NK-92 treated with Interleukin-12 subunit alpha and Interleukin-12 subunit beta, amount 100 ng/mL, for 24 hours (cell line): ENCODE results near the gene CACNA1C.

Experiments used
- DNase-seq: peaks from one replicate; lab custom pipeline; 2025; lab: John Stamatoyannopoulos, UW

Gene CACNA1C

GRCh38 chr12:2258025-2258424 is 205.2 kb downstream of the CACNA1C start:
- DNase-seq, result no peak

DNA sequence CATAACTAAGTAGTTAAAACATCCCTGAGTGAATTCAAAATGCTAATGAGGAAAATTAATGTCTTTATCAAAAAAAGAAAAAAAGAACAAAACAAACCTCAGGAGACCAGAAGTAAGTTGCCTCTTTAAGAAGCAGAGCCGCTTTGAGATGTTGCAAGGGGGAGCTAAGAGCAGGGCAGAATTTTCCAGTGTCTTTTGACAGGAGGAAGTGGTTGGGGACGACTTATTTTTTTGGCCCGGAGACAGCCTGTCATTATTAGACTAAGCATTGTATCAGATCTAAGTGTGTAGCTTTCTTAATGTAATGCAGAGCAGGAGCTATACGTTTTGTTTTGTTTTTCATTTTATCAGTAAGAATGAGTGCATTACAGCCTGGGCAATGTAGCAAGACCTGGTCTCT is 206.6 kb downstream of the CACNA1C start:
- no peak for DNase-seq

DNA sequence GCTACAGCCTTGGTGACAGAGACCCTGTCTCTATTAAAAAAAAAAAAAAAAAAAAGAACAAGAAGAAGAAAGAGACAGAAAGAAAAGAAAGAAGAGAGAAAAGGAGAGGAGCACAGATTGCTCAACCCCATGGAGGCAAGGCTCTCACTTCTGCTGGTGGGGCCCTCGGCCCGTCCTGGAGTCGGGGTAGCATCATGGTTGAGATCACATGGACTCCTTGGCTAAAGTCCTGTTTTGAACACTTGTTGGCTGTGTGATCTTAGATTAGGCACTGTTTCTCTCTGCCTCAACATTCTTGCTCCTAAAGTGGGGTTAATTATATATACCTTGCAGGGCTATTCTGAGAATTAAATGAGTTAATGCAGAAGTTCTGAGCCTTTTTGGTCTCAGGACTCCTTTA is 207.7 kb downstream of the CACNA1C start:
- DNase-seq, result no peak

- no peak for DNase-seq
These were observed 208.9 kb downstream of the CACNA1C start for GRCh38 chr12:2261708-2262107.

DNA sequence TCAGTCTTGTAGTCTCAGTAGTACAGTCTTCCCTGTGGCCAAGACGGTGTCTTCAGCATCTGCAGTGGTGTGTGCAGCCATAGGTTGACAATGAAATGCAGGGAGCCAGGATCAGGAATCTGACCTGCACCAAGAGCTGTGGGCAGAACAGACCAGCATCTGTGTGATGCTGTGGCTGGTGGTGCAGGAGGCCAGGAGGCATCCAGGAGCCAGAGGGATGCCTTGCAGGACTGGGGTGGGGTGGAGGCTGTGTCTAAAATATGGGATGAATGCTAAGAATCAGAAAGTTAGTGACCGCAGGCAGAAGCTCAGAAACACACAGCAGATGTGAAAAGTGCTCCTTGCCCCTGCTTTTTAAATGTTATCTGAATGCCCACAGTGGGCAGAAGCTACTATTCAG is 209.7 kb downstream of the CACNA1C start:
- no peak for DNase-seq

- DNase-seq, result no peak
These were observed 211.1 kb downstream of the CACNA1C start for GRCh38 chr12:2263901-2264300.

DNA sequence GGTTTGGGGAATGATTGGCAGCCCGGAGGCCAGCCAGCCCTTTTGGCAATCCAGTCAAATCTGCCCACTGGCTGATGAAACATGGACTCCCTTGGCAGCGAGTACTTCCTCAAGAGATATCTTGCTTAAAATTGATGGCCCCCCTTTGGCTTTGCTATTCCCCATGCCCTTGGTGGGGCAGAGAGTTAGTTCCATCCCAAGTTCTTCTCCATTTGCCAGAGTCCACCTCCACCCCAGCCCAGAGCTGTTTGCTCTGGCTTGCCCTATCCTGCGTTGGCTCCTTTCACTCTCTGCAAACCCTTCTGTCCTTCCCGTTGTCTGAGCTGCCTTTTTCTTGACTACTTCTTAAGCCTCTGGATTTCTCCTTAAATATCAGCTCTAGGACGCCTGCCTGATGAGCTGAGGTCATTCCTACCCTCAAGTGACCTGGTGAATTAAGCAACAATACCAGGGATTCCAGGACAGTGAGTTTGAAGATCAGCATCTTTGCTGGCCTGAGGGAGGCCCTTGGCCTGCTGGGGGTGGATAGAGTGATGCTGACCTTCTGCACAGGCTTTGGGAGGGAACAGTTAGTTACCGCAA is 212.0 kb downstream of the CACNA1C start:
- no peak for DNase-seq

DNA sequence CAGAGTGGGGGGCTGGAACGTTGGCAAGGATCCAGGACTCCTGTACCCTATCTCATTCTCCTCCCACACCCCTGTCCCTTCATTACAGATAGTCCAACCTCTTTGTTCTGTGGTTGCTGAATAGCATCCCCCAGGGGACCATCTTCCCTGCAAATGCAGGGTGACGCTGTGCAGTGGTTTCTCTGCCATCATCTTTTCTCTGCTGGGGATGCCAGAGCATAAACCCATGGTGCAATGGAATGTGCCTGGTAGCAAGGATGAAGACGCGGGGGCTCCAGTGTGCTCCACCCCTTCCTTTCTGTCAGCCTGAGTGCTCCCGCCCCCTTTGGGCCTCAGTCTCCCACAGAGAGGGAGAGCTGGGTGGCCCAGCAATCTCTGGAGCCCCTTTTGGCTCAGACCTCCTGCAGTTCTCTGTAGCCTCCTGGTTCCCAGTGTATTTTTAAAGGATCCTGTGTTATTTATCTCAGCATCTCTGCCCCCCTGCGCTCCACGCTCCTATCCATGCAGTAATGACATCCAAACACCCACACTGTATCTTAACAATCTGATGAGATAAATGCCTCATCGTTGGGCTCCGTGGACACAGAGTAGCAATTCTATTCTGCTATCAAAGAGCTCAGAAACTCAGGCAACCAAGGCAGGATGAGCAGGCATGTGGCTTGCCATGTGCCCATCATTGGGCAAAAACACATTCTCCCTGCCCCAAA is 212.8 kb downstream of the CACNA1C start:
- DNase-seq, result no peak

GRCh38 chr12:2266666-2267620 is 214.2 kb downstream of the CACNA1C start:
- no peak for DNase-seq

GRCh38 chr12:2267703-2268470 is 215.1 kb downstream of the CACNA1C start:
- no peak for DNase-seq

- no peak for DNase-seq
These were observed 215.9 kb downstream of the CACNA1C start for GRCh38 chr12:2268471-2269286.

- DNase-seq, result no peak
These were observed 218.1 kb downstream of the CACNA1C start for GRCh38 chr12:2270846-2271245.

DNA sequence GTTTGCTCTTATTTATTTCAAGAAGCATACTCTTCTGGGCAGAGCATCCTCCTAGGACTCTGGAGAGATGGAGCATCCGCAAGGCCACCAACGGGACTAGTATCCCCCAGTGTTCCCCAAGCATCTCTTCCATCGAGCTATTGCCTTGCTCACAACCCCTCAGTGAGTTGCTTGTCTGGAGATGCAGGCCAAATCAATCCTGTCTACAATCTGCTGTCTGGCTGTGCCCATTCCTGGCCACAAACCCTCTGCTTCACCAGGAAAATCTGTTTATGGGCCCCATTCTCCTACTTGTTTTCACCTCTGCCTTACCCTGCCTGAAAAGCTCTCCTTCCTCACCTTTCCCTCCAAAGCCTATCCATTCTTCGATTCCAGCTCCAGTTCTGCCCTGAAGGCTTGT is 219.2 kb downstream of the CACNA1C start:
- no peak for DNase-seq

GRCh38 chr12:2273288-2273687 is 220.5 kb downstream of the CACNA1C start:
- DNase-seq, result no peak

- no peak for DNase-seq
These were observed 221.0 kb downstream of the CACNA1C start for GRCh38 chr12:2273751-2274150.

GRCh38 chr12:2274733-2275132 is 221.9 kb downstream of the CACNA1C start:
- DNase-seq, result no peak

GRCh38 chr12:2276288-2277033 is 223.7 kb downstream of the CACNA1C start:
- DNase-seq, result no peak

- DNase-seq, result no peak
These were observed 224.8 kb downstream of the CACNA1C start for GRCh38 chr12:2277492-2278155.

GRCh38 chr12:2281446-2281845 is 228.7 kb downstream of the CACNA1C start:
- no peak for DNase-seq

- no peak for DNase-seq
These were observed 229.5 kb downstream of the CACNA1C start for GRCh38 chr12:2282318-2282717.
